ENCODE data around the gene ANAPC1. TPM values are rescaled to one million over a fixed set of nuclear protein-coding genes. Genes with fewer than 3 reads are reported as not detected.
A peak's percentile ranks its signal among the peaks of the same experiment; 100 is the strongest.
"Not testable (repeated sequence)": the region's sequence is repeated elsewhere in the genome, so short reads cannot be mapped to it uniquely, and the experiment has no call there.

The ANAPC1 gene
- polyA plus RNA-seq, 3 donors, result 4.2 to 12.4 (median 6.8) TPM

GRCh38 chr2:111735838-111736721 is 147.9 kb downstream of the ANAPC1 start:
- Mint-ChIP-seq H3K27ac (peak overlapping the region in 5 of 7 donors; percentile 12 to 71 (median 62)), H3K4me3 (peak overlapping the region; percentile 67), H3K4me1 (peaks cover 14% of the 10 kb centered on the region)
- H3K9me3 Mint-ChIP-seq; H3K36me3 ChIP-seq (replicated peaks in 1 of 2; ENCODE audit: control insufficient read depth in 1 of 2, insufficient read depth in 2 of 2, low read length in 2 of 2); H3K9me3 ChIP-seq (replicated peaks in 1 of 2; ENCODE audit: control insufficient read depth in 1 of 2, insufficient read depth in 1 of 2, low read length in 2 of 2); H3K4me1 ChIP-seq (ENCODE audit: control insufficient read depth in 1 of 2, insufficient read depth in 2 of 2, low read length in 2 of 2); H3K36me3 Mint-ChIP-seq; intact Hi-C loops (cut with micrococcal nuclease); H3K79me2 ChIP-seq (ENCODE audit: insufficient read depth, low read length); H3K27me3 ChIP-seq (ENCODE audit: control insufficient read depth in 2 of 2, insufficient read depth in 2 of 2, low read length in 2 of 2); H3K9ac ChIP-seq (ENCODE audit: insufficient read depth, low read length, poor library complexity, severe bottlenecking); H3K27ac ChIP-seq (ENCODE audit: low read depth in 1 of 2, low read length in 2 of 2); H4K20me1 ChIP-seq (ENCODE audit: insufficient read depth, low read length); H3K4me3 ChIP-seq (replicated peaks in 1 of 3; ENCODE audit: low read depth in 2 of 3, low read length in 3 of 3); H3K27me3 Mint-ChIP-seq (ENCODE audit: low read depth in 3 of 3); H3K4me2 ChIP-seq (replicated peaks; ENCODE audit: extremely low read depth, low read length, poor library complexity, severe bottlenecking); H2AFZ ChIP-seq (ENCODE audit: insufficient read depth, low read depth, low read length, poor library complexity, severe bottlenecking): not testable (repeated sequence)
- TF ChIP-seq CTCF (IDR thresholded peaks at IDR 0.05), result peak; percentile 66
- WGBS (ENCODE audit: insufficient coverage), result 0% methylated on average over 1 of the region's 9 CpGs
- peak in 1 of 3 donors; percentile 13 for DNase-seq

GRCh38 chr2:111735420-111735819 is 148.6 kb downstream of the ANAPC1 start:
- H3K4me1 Mint-ChIP-seq, result peaks cover 14% of the 10 kb centered on the region
- H3K4me1 ChIP-seq (ENCODE audit: control insufficient read depth in 1 of 2, insufficient read depth in 2 of 2, low read length in 2 of 2); H3K79me2 ChIP-seq (ENCODE audit: insufficient read depth, low read length); H3K9ac ChIP-seq (ENCODE audit: insufficient read depth, low read length, poor library complexity, severe bottlenecking); H3K9me3 ChIP-seq (replicated peaks in 1 of 2; ENCODE audit: control insufficient read depth in 1 of 2, insufficient read depth in 1 of 2, low read length in 2 of 2); H3K27me3 ChIP-seq (ENCODE audit: control insufficient read depth in 2 of 2, insufficient read depth in 2 of 2, low read length in 2 of 2); H3K36me3 Mint-ChIP-seq; intact Hi-C loops (cut with micrococcal nuclease); H4K20me1 ChIP-seq (ENCODE audit: insufficient read depth, low read length); H3K4me2 ChIP-seq (replicated peaks; ENCODE audit: extremely low read depth, low read length, poor library complexity, severe bottlenecking); H3K4me3 ChIP-seq (replicated peaks in 1 of 3; ENCODE audit: low read depth in 2 of 3, low read length in 3 of 3); H3K36me3 ChIP-seq (replicated peaks in 1 of 2; ENCODE audit: control insufficient read depth in 1 of 2, insufficient read depth in 2 of 2, low read length in 2 of 2); H3K9me3 Mint-ChIP-seq; H3K27me3 Mint-ChIP-seq (ENCODE audit: low read depth in 3 of 3); H3K27ac ChIP-seq (ENCODE audit: low read depth in 1 of 2, low read length in 2 of 2); H2AFZ ChIP-seq (ENCODE audit: insufficient read depth, low read depth, low read length, poor library complexity, severe bottlenecking); DNase-seq: not testable (repeated sequence)
- no CpG with 5 or more reads among the region's 6 CpGs for WGBS (ENCODE audit: insufficient coverage)
- peak overlapping the region in 5 of 7 donors; percentile 12 to 73 (median 63) for H3K27ac Mint-ChIP-seq
- H3K4me3 Mint-ChIP-seq, result peak overlapping the region in 1 of 2 donors; percentile 67

- WGBS (ENCODE audit: insufficient coverage), result no CpG with 5 or more reads among the region's 9 CpGs
- H3K4me3 Mint-ChIP-seq; H3K27ac Mint-ChIP-seq; H3K27me3 Mint-ChIP-seq (ENCODE audit: low read depth in 3 of 3); H3K36me3 Mint-ChIP-seq; H3K4me2 ChIP-seq (replicated peaks; ENCODE audit: extremely low read depth, low read length, poor library complexity, severe bottlenecking); H3K9me3 ChIP-seq (replicated peaks in 1 of 2; ENCODE audit: control insufficient read depth in 1 of 2, insufficient read depth in 1 of 2, low read length in 2 of 2); H3K4me3 ChIP-seq (replicated peaks in 1 of 3; ENCODE audit: low read depth in 2 of 3, low read length in 3 of 3); intact Hi-C loops (cut with micrococcal nuclease); H3K27me3 ChIP-seq (ENCODE audit: control insufficient read depth in 2 of 2, insufficient read depth in 2 of 2, low read length in 2 of 2); H3K36me3 ChIP-seq (replicated peaks in 1 of 2; ENCODE audit: control insufficient read depth in 1 of 2, insufficient read depth in 2 of 2, low read length in 2 of 2); H3K79me2 ChIP-seq (ENCODE audit: insufficient read depth, low read length); H2AFZ ChIP-seq (ENCODE audit: insufficient read depth, low read depth, low read length, poor library complexity, severe bottlenecking); DNase-seq; H3K27ac ChIP-seq (ENCODE audit: low read depth in 1 of 2, low read length in 2 of 2); H3K4me1 ChIP-seq (ENCODE audit: control insufficient read depth in 1 of 2, insufficient read depth in 2 of 2, low read length in 2 of 2); H3K9ac ChIP-seq (ENCODE audit: insufficient read depth, low read length, poor library complexity, severe bottlenecking); H3K4me1 Mint-ChIP-seq; H4K20me1 ChIP-seq (ENCODE audit: insufficient read depth, low read length); H3K9me3 Mint-ChIP-seq: not testable (repeated sequence)
These were observed 154.1 kb downstream of the ANAPC1 start for GRCh38 chr2:111729812-111730458.

Measured in CD14-positive monocyte (primary cell).